ENCODE results near the gene TGIF1. TPM values are rescaled to one million over a fixed set of nuclear protein-coding genes. Genes with fewer than 3 reads are reported as not detected.

Gene TGIF1
- total RNA-seq, 1 experiment from 2014 or later: 41.9 TPM

GRCh38 chr18:3447068-3447894 lies 2.7 kb upstream of the TGIF1 start:
- H3K9me3 ChIP-seq (replicated peaks): no peaks in the 10 kb centered on the region
- no peaks in the 10 kb centered on the region for H3K27me3 ChIP-seq (replicated peaks)
- peaks cover 12% of the 10 kb centered on the region for H3K4me1 ChIP-seq (replicated peaks)
- peak in 1 of 2 experiments; percentile 51 for DNase-seq (ENCODE audit: low read depth in 1 of 2, low spot score in 2 of 2)
- H3K27ac ChIP-seq: peak overlapping the region; percentile 91
- peaks cover 14% of the 10 kb centered on the region for H3K36me3 ChIP-seq
- peak overlapping the region; percentile 67 for H3K4me3 ChIP-seq

- peak overlapping the region; percentile 67 for H3K4me3 ChIP-seq
- peaks cover 14% of the 10 kb centered on the region for H3K36me3 ChIP-seq
- H3K4me1 ChIP-seq (replicated peaks): peaks cover 18% of the 10 kb centered on the region
- H3K9me3 ChIP-seq (replicated peaks): no peaks in the 10 kb centered on the region
- DNase-seq (ENCODE audit: low read depth in 1 of 2, low spot score in 2 of 2): peak; percentile 98 to 99
- peak overlapping the region; percentile 91 for H3K27ac ChIP-seq
- H3K27me3 ChIP-seq (replicated peaks): no peaks in the 10 kb centered on the region
Observed at GRCh38 chr18:3447895-3448837, 1.8 kb upstream of the TGIF1 start.

GRCh38 chr18:3448838-3449511 lies 997 bp upstream of the TGIF1 start:
- Histone ChIP-seq H3K36me3 (peaks cover 14% of the 10 kb centered on the region), H3K4me1 (replicated peaks) (peaks cover 22% of the 10 kb centered on the region), H3K27ac (peak overlapping the region; percentile 91), H3K9me3 (replicated peaks) (no peaks in the 10 kb centered on the region), H3K4me3 (peak overlapping the region; percentile 67), H3K27me3 (replicated peaks) (no peaks in the 10 kb centered on the region)
- DNase-seq (ENCODE audit: low read depth in 1 of 2, low spot score in 2 of 2): peak; percentile 87 to 92

GRCh38 chr18:3449512-3450011 lies 410 bp upstream of the TGIF1 start:
- Histone ChIP-seq H3K9me3 (replicated peaks) (no peaks in the 10 kb centered on the region), H3K27ac (peak overlapping the region; percentile 91), H3K4me1 (replicated peaks) (peaks cover 25% of the 10 kb centered on the region), H3K36me3 (peaks cover 14% of the 10 kb centered on the region), H3K27me3 (replicated peaks) (no peaks in the 10 kb centered on the region), H3K4me3 (peak overlapping the region; percentile 67)
- DNase-seq (ENCODE audit: low read depth in 1 of 2, low spot score in 2 of 2): no peak

- Histone ChIP-seq H3K27me3 (replicated peaks) (no peaks in the 10 kb centered on the region), H3K9me3 (replicated peaks) (no peaks in the 10 kb centered on the region), H3K4me1 (replicated peaks) (peaks cover 36% of the 10 kb centered on the region), H3K27ac (peak overlapping the region; percentile 91), H3K4me3 (peak overlapping the region; percentile 67), H3K36me3 (peaks cover 17% of the 10 kb centered on the region)
- DNase-seq (ENCODE audit: low read depth in 1 of 2, low spot score in 2 of 2): no peak
Observed at GRCh38 chr18:3450799-3451182, 819 bp downstream of the TGIF1 start.

- Histone ChIP-seq H3K9me3 (replicated peaks) (no peaks in the 10 kb centered on the region), H3K27me3 (replicated peaks) (no peaks in the 10 kb centered on the region), H3K36me3 (peaks cover 23% of the 10 kb centered on the region), H3K27ac (peak overlapping the region; percentile 84), H3K4me1 (replicated peaks) (peaks cover 37% of the 10 kb centered on the region), H3K4me3 (peak overlapping the region; percentile 67)
- DNase-seq (ENCODE audit: low read depth in 1 of 2, low spot score in 2 of 2): peak; percentile 92 to 94
Observed at GRCh38 chr18:3451183-3451988, 1.4 kb downstream of the TGIF1 start.

- peaks cover 36% of the 10 kb centered on the region for H3K4me1 ChIP-seq (replicated peaks)
- H3K36me3 ChIP-seq: peaks cover 31% of the 10 kb centered on the region
- H3K27me3 ChIP-seq (replicated peaks): no peaks in the 10 kb centered on the region
- DNase-seq (ENCODE audit: low read depth in 1 of 2, low spot score in 2 of 2): peak; percentile 62 to 78
- peak overlapping the region; percentile 67 for H3K4me3 ChIP-seq
- no peaks in the 10 kb centered on the region for H3K9me3 ChIP-seq (replicated peaks)
- peak overlapping the region; percentile 84 for H3K27ac ChIP-seq
Observed at GRCh38 chr18:3451989-3452749, 2.2 kb downstream of the TGIF1 start.

GRCh38 chr18:3452750-3453539 lies 3.0 kb downstream of the TGIF1 start:
- H3K4me3 ChIP-seq: peak overlapping the region; percentile 67
- peak overlapping the region; percentile 84 for H3K27ac ChIP-seq
- H3K4me1 ChIP-seq (replicated peaks): peaks cover 36% of the 10 kb centered on the region
- DNase-seq (ENCODE audit: low read depth in 1 of 2, low spot score in 2 of 2): peak in 1 of 2 experiments; percentile 55
- no peaks in the 10 kb centered on the region for H3K27me3 ChIP-seq (replicated peaks)
- peaks cover 36% of the 10 kb centered on the region for H3K36me3 ChIP-seq
- no peaks in the 10 kb centered on the region for H3K9me3 ChIP-seq (replicated peaks)

- DNase-seq (ENCODE audit: low read depth in 1 of 2, low spot score in 2 of 2): peak; percentile 89 to 94
- peak overlapping the region; percentile 67 for H3K4me3 ChIP-seq
- H3K27ac ChIP-seq: peak overlapping the region; percentile 84
- no peaks in the 10 kb centered on the region for H3K27me3 ChIP-seq (replicated peaks)
- peaks cover 44% of the 10 kb centered on the region for H3K36me3 ChIP-seq
- H3K4me1 ChIP-seq (replicated peaks): peaks cover 43% of the 10 kb centered on the region
- no peaks in the 10 kb centered on the region for H3K9me3 ChIP-seq (replicated peaks)
Observed at GRCh38 chr18:3453540-3454364, 3.8 kb downstream of the TGIF1 start.

- Histone ChIP-seq H3K27ac (peak overlapping the region; percentile 84), H3K4me3 (peak overlapping the region; percentile 67), H3K4me1 (replicated peaks) (peaks cover 51% of the 10 kb centered on the region), H3K9me3 (replicated peaks) (no peaks in the 10 kb centered on the region), H3K27me3 (replicated peaks) (no peaks in the 10 kb centered on the region), H3K36me3 (peaks cover 52% of the 10 kb centered on the region)
- peak in 1 of 2 experiments; percentile 77 for DNase-seq (ENCODE audit: low read depth in 1 of 2, low spot score in 2 of 2)
Observed at GRCh38 chr18:3454365-3455089, 4.6 kb downstream of the TGIF1 start.

All from SJSA1 (cell line).